ENCODE results near the gene EFNA5. TPM values are rescaled to one million over a fixed set of nuclear protein-coding genes. Genes with fewer than 3 reads are reported as not detected.

The EFNA5 gene
- total RNA-seq, 1 donor: 6.5 TPM

DNA sequence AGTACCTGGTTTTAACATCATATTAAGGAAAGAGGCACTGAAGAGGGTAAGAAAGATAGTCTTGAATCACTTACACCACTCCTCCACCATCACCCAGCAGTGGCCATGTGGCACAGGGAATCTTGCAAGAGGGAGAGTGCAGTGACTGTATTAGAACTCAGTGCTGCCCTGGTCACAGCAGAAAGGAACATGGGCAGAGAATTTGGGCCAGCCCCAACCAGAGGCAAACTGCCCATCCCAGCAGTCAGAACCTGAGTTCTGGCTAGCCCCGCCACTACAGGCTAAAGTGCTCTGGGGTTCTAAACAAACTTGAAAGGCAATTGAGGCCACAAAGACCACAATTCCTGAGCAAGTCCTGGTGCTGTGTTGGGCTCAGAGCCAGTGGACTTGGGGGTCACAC is 16.7 kb upstream of the EFNA5 start:
- TF ChIP-seq, protein P1, sequence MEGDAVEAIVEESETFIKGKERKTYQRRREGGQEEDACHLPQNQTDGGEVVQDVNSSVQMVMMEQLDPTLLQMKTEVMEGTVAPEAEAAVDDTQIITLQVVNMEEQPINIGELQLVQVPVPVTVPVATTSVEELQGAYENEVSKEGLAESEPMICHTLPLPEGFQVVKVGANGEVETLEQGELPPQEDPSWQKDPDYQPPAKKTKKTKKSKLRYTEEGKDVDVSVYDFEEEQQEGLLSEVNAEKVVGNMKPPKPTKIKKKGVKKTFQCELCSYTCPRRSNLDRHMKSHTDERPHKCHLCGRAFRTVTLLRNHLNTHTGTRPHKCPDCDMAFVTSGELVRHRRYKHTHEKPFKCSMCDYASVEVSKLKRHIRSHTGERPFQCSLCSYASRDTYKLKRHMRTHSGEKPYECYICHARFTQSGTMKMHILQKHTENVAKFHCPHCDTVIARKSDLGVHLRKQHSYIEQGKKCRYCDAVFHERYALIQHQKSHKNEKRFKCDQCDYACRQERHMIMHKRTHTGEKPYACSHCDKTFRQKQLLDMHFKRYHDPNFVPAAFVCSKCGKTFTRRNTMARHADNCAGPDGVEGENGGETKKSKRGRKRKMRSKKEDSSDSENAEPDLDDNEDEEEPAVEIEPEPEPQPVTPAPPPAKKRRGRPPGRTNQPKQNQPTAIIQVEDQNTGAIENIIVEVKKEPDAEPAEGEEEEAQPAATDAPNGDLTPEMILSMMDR (IDR thresholded peaks at IDR 0.05; ENCODE audit: insufficient read depth, low read depth, low read length): no peak
- H3K4me3 ChIP-seq (ENCODE audit: low read depth, low read length): no peak overlapping the region
- DNase-seq (ENCODE audit: low read depth): no peak

DNA sequence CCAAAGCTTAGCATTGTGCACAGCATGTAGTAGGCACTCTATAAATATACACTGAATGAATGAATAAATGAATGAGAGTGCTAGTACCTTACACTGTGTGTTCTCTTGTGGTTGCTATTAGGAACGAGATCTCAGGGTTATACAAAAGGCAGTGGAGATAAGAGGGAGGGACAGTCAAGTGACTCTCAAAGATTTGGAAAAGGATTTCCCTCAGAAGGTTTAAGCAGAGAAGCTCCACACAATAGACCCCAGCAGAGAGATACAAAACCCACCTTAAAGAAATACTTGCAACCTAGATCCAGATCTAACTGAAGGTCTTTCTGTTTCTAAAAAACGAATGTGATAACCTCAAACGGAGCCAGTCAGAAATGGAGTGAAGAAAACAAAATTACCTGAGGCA is 11.8 kb upstream of the EFNA5 start:
- H3K4me3 ChIP-seq (ENCODE audit: low read depth, low read length): no peak overlapping the region
- DNase-seq (ENCODE audit: low read depth): no peak
- TF ChIP-seq, protein P1 (IDR thresholded peaks at IDR 0.05; ENCODE audit: insufficient read depth, low read depth, low read length): no peak

DNA sequence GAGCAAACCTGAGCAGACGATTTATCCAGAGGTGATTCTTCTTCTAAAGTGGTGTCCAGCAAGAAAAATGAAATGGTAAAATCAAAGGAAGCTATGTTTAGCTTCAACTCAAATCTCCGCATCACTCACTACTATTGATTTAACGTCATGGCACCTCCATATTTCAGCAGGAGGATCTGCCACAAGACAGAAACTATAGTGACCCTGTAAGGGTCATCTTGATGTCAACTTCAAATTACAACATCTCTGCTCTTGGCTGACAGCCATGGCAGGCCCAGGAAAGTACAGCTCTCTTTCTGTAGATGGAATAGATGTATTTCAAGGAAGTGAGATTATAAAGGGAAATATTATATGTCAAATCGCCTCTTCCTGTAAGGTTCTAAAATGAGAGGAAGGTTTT is 10.1 kb upstream of the EFNA5 start:
- H3K4me3 ChIP-seq (ENCODE audit: low read depth, low read length): no peak overlapping the region
- TF ChIP-seq, protein P1 (IDR thresholded peaks at IDR 0.05; ENCODE audit: insufficient read depth, low read depth, low read length): no peak
- no peak for DNase-seq (ENCODE audit: low read depth)

DNA sequence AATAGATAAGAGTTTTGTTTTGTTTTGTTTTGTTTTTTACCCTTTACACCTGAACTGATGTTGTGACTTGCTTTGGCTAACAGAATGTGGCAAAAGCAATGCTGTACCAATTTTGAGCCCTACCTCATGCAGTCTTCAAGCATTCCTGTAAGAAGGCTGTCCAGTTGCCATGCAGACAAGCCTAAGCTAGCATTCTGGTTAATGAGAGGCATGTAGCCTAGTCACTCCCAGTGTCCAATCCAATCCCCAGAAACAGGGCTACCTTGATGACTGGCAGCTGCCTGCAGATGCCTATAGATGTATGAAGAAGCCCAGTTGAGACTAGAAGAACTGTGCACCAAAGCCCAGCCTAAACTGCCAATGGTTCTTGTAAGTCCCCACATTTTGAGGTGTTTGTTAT is 9.4 kb upstream of the EFNA5 start:
- TF ChIP-seq, protein P1 (IDR thresholded peaks at IDR 0.05; ENCODE audit: insufficient read depth, low read depth, low read length): no peak
- no peak overlapping the region for H3K4me3 ChIP-seq (ENCODE audit: low read depth, low read length)
- DNase-seq (ENCODE audit: low read depth): no peak

DNA sequence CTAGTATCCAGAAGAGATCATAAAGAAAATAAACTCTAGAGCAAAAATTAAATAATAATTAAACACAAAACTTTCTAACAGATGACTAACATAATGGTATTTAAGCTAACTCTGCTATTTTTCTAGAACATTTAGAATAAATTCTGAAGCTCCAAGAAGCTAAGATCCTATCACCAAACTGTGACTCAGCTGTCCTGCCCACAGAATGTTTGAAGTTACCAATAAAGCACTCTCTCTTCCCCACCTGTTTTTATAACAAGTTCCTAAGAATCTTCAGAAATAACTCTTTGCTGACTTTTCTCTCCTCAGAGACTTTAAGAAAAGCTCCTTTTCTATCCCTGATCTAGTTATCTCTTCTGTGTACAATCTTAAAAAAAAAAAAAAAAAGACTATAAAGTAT is 6.0 kb upstream of the EFNA5 start:
- H3K4me3 ChIP-seq (ENCODE audit: low read depth, low read length): no peak overlapping the region
- DNase-seq (ENCODE audit: low read depth): no peak
- TF ChIP-seq, protein P1 (IDR thresholded peaks at IDR 0.05; ENCODE audit: insufficient read depth, low read depth, low read length): no peak

DNA sequence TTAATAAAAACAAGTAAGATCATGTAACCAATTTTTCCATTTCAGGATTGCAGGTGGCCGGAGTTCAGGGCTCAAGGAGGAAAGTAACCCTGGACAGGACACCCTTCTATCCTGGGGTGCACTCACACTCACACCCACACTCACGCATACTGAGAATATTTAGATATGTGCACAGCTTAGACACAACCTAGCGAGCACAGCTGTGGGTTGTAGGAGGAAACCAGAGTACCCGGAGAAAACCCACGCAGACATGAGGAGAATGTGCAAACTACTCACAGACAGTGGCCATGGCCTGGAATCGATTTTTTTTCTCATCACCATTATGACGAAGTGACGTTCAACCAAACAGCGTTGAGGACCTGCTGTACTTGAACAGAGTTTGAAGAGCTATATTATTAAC is 4.5 kb upstream of the EFNA5 start:
- TF ChIP-seq, protein P1 (IDR thresholded peaks at IDR 0.05; ENCODE audit: insufficient read depth, low read depth, low read length): no peak
- no peak overlapping the region for H3K4me3 ChIP-seq (ENCODE audit: low read depth, low read length)
- no peak for DNase-seq (ENCODE audit: low read depth)

DNA sequence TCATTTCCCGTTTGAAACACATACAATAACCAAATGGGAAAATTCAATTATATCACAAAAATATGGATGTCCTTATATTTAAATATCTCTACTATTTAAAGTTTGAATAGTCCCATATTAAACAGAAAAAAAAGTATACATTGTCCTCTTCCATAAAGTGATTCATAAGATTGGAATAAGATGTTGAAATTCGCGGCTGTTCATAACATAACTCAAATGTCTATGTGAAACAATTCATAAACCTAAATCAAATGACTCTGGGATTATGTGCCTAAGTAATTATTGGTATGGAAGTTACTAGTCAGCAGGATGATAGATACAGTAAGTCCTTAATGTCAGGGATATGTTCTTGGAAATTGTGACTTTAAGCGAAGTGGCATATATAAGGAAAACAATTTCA is 3.9 kb upstream of the EFNA5 start:
- H3K4me3 ChIP-seq (ENCODE audit: low read depth, low read length): no peak overlapping the region
- no peak for DNase-seq (ENCODE audit: low read depth)
- TF ChIP-seq, protein P1 (IDR thresholded peaks at IDR 0.05; ENCODE audit: insufficient read depth, low read depth, low read length): no peak
